IMR-90 (cell line): Measurements from ENCODE around the gene FOXP1. TPM values are rescaled to one million over a fixed set of nuclear protein-coding genes. Genes with fewer than 3 reads are reported as not detected.

Experiments
- ATAC-seq: fragments of 200-7000 bp; cut with Tn5 transposase; 2 replicates; pipeline ENCODE4 v1.9.1; 2020; ENCODE audit warnings: low read depth, mild to moderate bottlenecking, moderate library complexity
- BruUV-seq: library from RNA; stranded (reverse); fragments of 400-500 nt; replicated peaks from 2 replicates; lab custom pipeline; 2021; lab: Mats Ljungman, UMichigan
- CTCF ChIA-PET: fragments of 300-600 bp; formaldehyde crosslinking; extraction: SDS; loops from one replicate; lab custom pipeline; 2021; ENCODE audit warnings: antibody characterized with exemption; lab: Yijun Ruan, JAX
- POLR2A ChIA-PET: fragments of 300-600 bp; sonication (Branson Sonifier 250); formaldehyde crosslinking; loops from one replicate; lab custom pipeline; 2022; ENCODE audit warnings: antibody characterized with exemption; ENCODE audit not compliant: unreplicated experiment; lab: Charles Lee
- DNase-seq: peaks from one replicate; pipeline ENCODE4 v3.0.0; 2013
- H2AFZ ChIP-seq: replicated peaks from 2 replicates; pipeline ENCODE3; 2013; ENCODE audit warnings: low read length, mild to moderate bottlenecking; ENCODE audit not compliant: poor library complexity
- H2AK5ac ChIP-seq: 2 replicates; pipeline ENCODE4 v1.6.1; 2013; ENCODE audit warnings: low read depth, low read length, inconsistent platforms
- H2AK9ac ChIP-seq: replicated peaks from 2 replicates; pipeline ENCODE3; 2013; ENCODE audit warnings: mild to moderate bottlenecking, low read depth, low read length, moderate library complexity; ENCODE audit not compliant: poor library complexity
- H2BK120ac ChIP-seq: 2 replicates; pipeline ENCODE4 v1.6.1; 2013; ENCODE audit warnings: low read depth, low read length, inconsistent platforms
- H2BK15ac ChIP-seq: 3 replicates; pipeline ENCODE4 v1.6.1; 2013; ENCODE audit warnings: low read depth, low read length, inconsistent platforms
- H2BK20ac ChIP-seq: 2 replicates; pipeline ENCODE4 v1.6.1; 2013; ENCODE audit warnings: low read depth, mild to moderate bottlenecking, inconsistent platforms, low read length, moderate library complexity
- H2BK5ac ChIP-seq: 2 replicates; pipeline ENCODE4 v1.6.1; 2013; ENCODE audit warnings: mild to moderate bottlenecking, low read depth, low read length, inconsistent platforms; ENCODE audit not compliant: poor library complexity, severe bottlenecking
- H3K14ac ChIP-seq: replicated peaks from 2 replicates; pipeline ENCODE4 v1.6.1; 2013; ENCODE audit warnings: low read depth, low read length, inconsistent platforms
- H3K18ac ChIP-seq: 2 replicates; pipeline ENCODE4 v1.6.1; 2013; ENCODE audit warnings: low read depth, low read length, control low read depth
- H3K23ac ChIP-seq: 2 replicates; pipeline ENCODE4 v1.6.1; 2013; ENCODE audit warnings: low read depth, low read length, inconsistent platforms
- H3K27ac ChIP-seq: 2 replicates; pipeline ENCODE4 v1.5.1; 2013; ENCODE audit warnings: mild to moderate bottlenecking, control low read depth, low read length; ENCODE audit not compliant: insufficient read depth
- H3K27me3 ChIP-seq: 2 replicates; pipeline ENCODE4 v1.6.1; 2013; ENCODE audit warnings: low read length; ENCODE audit not compliant: control insufficient read depth, insufficient read depth
- H3K36me3 ChIP-seq: 2 replicates; pipeline ENCODE4 v1.6.1; 2013; ENCODE audit warnings: low read length, mixed read lengths; ENCODE audit not compliant: control insufficient read depth, insufficient read depth
- H3K4ac ChIP-seq: 2 replicates; pipeline ENCODE4 v1.6.1; 2013; ENCODE audit warnings: low read depth, low read length, inconsistent platforms
- H3K4me1 ChIP-seq: 2 replicates; pipeline ENCODE4 v1.6.1; 2013; ENCODE audit warnings: low read length, mixed read lengths; ENCODE audit not compliant: control insufficient read depth, insufficient read depth
- H3K4me2 ChIP-seq: 2 replicates; pipeline ENCODE4 v1.6.1; 2013; ENCODE audit warnings: low read depth, mild to moderate bottlenecking, control low read depth, low read length, moderate library complexity
- H3K4me3 ChIP-seq: 2 replicates; pipeline ENCODE4 v1.5.1; 2013; ENCODE audit warnings: low read depth, mild to moderate bottlenecking, control low read depth, low read length, moderate library complexity; ENCODE audit not compliant: insufficient read depth
- H3K56ac ChIP-seq: 2 replicates; pipeline ENCODE4 v1.6.1; 2013; ENCODE audit warnings: low read length, inconsistent platforms; ENCODE audit not compliant: insufficient read depth; ENCODE audit errors: extremely low read depth
- H3K79me1 ChIP-seq, 2 experiments: 2 replicates each; pipeline ENCODE4 v1.6.1; 2013; ENCODE audit warnings: low read length in 2 of 2, inconsistent platforms in 1 of 2, low read depth in 1 of 2
- H3K9ac ChIP-seq: 2 replicates; pipeline ENCODE4 v1.6.1; 2013; ENCODE audit warnings: low read depth, low read length, control low read depth
- H3K9me1 ChIP-seq: 2 replicates; pipeline ENCODE4 v1.6.1; 2013; ENCODE audit warnings: low read length, inconsistent platforms; ENCODE audit not compliant: insufficient read depth
- H3K9me3 ChIP-seq: 2 replicates; pipeline ENCODE4 v1.6.1; 2013; ENCODE audit warnings: low read length; ENCODE audit not compliant: control insufficient read depth, insufficient read depth
- H4K20me1 ChIP-seq: 2 replicates; pipeline ENCODE4 v1.6.1; 2013; ENCODE audit warnings: low read length, inconsistent platforms; ENCODE audit not compliant: insufficient read depth
- H4K5ac ChIP-seq: 2 replicates; pipeline ENCODE4 v1.6.1; 2013; ENCODE audit warnings: mild to moderate bottlenecking, low read depth, low read length, control low read depth
- H4K8ac ChIP-seq, 2 experiments: 2 replicates each; pipeline ENCODE4 v1.6.1; 2013; ENCODE audit warnings: low read depth in 2 of 2, low read length in 2 of 2, control low read depth in 1 of 2, inconsistent platforms in 1 of 2
- H4K91ac ChIP-seq: 2 replicates; pipeline ENCODE4 v1.6.1; 2013; ENCODE audit warnings: low read depth, low read length, inconsistent platforms; ENCODE audit not compliant: insufficient read depth
- BHLHE40 ChIP-seq: fragments of 150-350 bp; IDR thresholded peaks from 2 replicates; pipeline ENCODE4 v1.6.1; 2016; ENCODE audit warnings: mild to moderate bottlenecking, low read depth, low read length
- CEBPB ChIP-seq: IDR thresholded peaks from 2 replicates; pipeline ENCODE4 v1.6.1; 2012; ENCODE audit warnings: low read depth, low read length, improper control_type of control experiment
- CHD1 ChIP-seq: IDR thresholded peaks from 2 replicates; pipeline ENCODE4 v1.6.1; 2012; ENCODE audit warnings: low read depth, low read length, improper control_type of control experiment
- ELK1 ChIP-seq: fragments of 150-350 bp; IDR thresholded peaks from 2 replicates; pipeline ENCODE4 v1.6.1; 2016; ENCODE audit warnings: low read depth, mild to moderate bottlenecking, low read length, moderate library complexity, borderline replicate concordance
- FOS ChIP-seq: fragments of 150-350 bp; IDR thresholded peaks from 2 replicates; pipeline ENCODE4 v1.6.1; 2016; ENCODE audit warnings: low read depth, low read length
- MAFK ChIP-seq: IDR thresholded peaks from 2 replicates; pipeline ENCODE4 v1.6.1; 2012; ENCODE audit warnings: low read depth, low read length, improper control_type of control experiment
- MAZ ChIP-seq: IDR thresholded peaks from 2 replicates; pipeline ENCODE4 v1.6.1; 2012; ENCODE audit warnings: low read depth, mild to moderate bottlenecking, low read length, improper control_type of control experiment, moderate library complexity, borderline replicate concordance
- MXI1 ChIP-seq: IDR thresholded peaks from 2 replicates; pipeline ENCODE4 v1.6.1; 2012; ENCODE audit warnings: low read depth, mild to moderate bottlenecking, low read length, moderate library complexity, borderline replicate concordance
- NFE2L2 ChIP-seq: fragments of 150-350 bp; IDR thresholded peaks from 2 replicates; pipeline ENCODE4 v1.6.1; 2016; ENCODE audit warnings: low read depth, mild to moderate bottlenecking, low read length
- POLR2A ChIP-seq: IDR thresholded peaks from 2 replicates; pipeline ENCODE4 v1.6.1; 2012; ENCODE audit warnings: mild to moderate bottlenecking, low read depth, low read length
- RAD21 ChIP-seq: IDR thresholded peaks from 2 replicates; pipeline ENCODE4 v1.6.1; 2012; ENCODE audit warnings: low read length, improper control_type of control experiment
- RCOR1 ChIP-seq: IDR thresholded peaks from 2 replicates; pipeline ENCODE4 v1.6.1; 2012; ENCODE audit warnings: mild to moderate bottlenecking, low read length, improper control_type of control experiment; ENCODE audit not compliant: insufficient replicate concordance
- RFX5 ChIP-seq: IDR thresholded peaks from 2 replicates; pipeline ENCODE4 v1.8.0; 2012; ENCODE audit warnings: low read depth, mild to moderate bottlenecking, low read length, moderate library complexity
- SMC3 ChIP-seq: fragments of 150-350 bp; IDR thresholded peaks from 2 replicates; pipeline ENCODE4 v1.6.1; 2016; ENCODE audit warnings: low read depth, mild to moderate bottlenecking, antibody characterized with exemption, low read length, moderate library complexity
- USF2 ChIP-seq: fragments of 150-350 bp; IDR thresholded peaks from 2 replicates; pipeline ENCODE4 v1.6.1; 2017; ENCODE audit warnings: mild to moderate bottlenecking, antibody characterized with exemption, low read length, low read depth
- WGBS, 2 experiments: methylation state at CpG; one replicate each; pipeline versions ENCODE4 v1.1.5 to v1.1.7; 2013; ENCODE audit warnings: missing lambda C conversion rate in 2 of 2; ENCODE audit not compliant: insufficient read length in 1 of 2; ENCODE audit errors: extremely low coverage in 2 of 2; 5-methylcytosine and 5-hydroxymethylcytosine counted together
- dilution Hi-C: fragments of 300-500 bp; cut with HindIII; formaldehyde crosslinking; loops from one replicate; pipeline ENCODE4 v1.14.3; 2018; ENCODE audit warnings: low sequenced_read_pairs; ENCODE audit not compliant: unreplicated experiment
- in situ Hi-C: fragments of 300-500 bp; cut with MboI; formaldehyde crosslinking; loops from 3 replicates; pipeline ENCODE4 v1.14.3; 2019; ENCODE audit warnings: low sequenced_read_pairs, inconsistent platforms, mixed read lengths
- intact Hi-C: fragments of 100-400 bp; cut with micrococcal nuclease; formaldehyde crosslinking; loops from 2 replicates; pipeline ENCODE4 v1.10.0; 2022
- polyA plus RNA-seq, 3 experiments: library from polyadenylated mRNA; depleted of rRNA; stranded (reverse); fragments of >200 nt; gene quantifications; 2 replicates each; pipeline ENCODE4 v1.2.3, GENCODE V29; 2012; ENCODE audit warnings: low replicate concordance in 1 of 3
- total RNA-seq: library from RNA; depleted of rRNA; stranded (reverse); fragments of >200 nt; gene quantifications from 2 replicates; pipeline ENCODE4 v1.2.3, GENCODE V29; 2012
- TF ChIP-seq, protein P1 (sequence below): conservative IDR thresholded peaks from 2 replicates; pipeline ENCODE4 v1.5.1; 2012; ENCODE audit warnings: mild to moderate bottlenecking, low read depth, low read length, improper control_type of control experiment

The FOXP1 gene
- total and polyA plus RNA-seq, 2 of the 4 experiments (the other 2 are of a cell fraction), result 37.0 to 132 TPM

GRCh38 chr3:70919091-70919490, 664.4 kb downstream of the FOXP1 start:
- DNase-seq (peak; percentile 20), ATAC-seq (no peak)
- 100% methylated on average over 2 of the region's 7 CpGs; no CpG with 5 or more reads in 1 of the 2 experiments for WGBS, 2 experiments
- Histone ChIP-seq H3K56ac (no peak overlapping the region), H2BK5ac (no peak overlapping the region), H2AK5ac (no peak overlapping the region), H2BK20ac (no peak overlapping the region), H3K14ac (no peak overlapping the region), H4K20me1 (no peaks in the 10 kb centered on the region), H3K4ac (no peak overlapping the region), H2AFZ (no peak overlapping the region), H3K9me1 (no peaks in the 10 kb centered on the region), H3K27me3 (no peaks in the 10 kb centered on the region), H2BK15ac (no peak overlapping the region), H3K4me2 (no peak overlapping the region), H3K23ac (no peak overlapping the region), H3K27ac (no peak overlapping the region), H4K91ac (no peak overlapping the region), H3K18ac (no peak overlapping the region), H2BK120ac (no peak overlapping the region), H3K36me3 (no peaks in the 10 kb centered on the region), H3K9me3 (no peaks in the 10 kb centered on the region), H2AK9ac (no peak overlapping the region), H3K4me1 (no peaks in the 10 kb centered on the region), H3K4me3 (no peak overlapping the region), H4K8ac (no peak overlapping the region), H3K79me1 (no peaks in the 10 kb centered on the region), H3K9ac (no peak overlapping the region), H4K5ac (no peak overlapping the region)
- TF ChIP-seq, protein P1, sequence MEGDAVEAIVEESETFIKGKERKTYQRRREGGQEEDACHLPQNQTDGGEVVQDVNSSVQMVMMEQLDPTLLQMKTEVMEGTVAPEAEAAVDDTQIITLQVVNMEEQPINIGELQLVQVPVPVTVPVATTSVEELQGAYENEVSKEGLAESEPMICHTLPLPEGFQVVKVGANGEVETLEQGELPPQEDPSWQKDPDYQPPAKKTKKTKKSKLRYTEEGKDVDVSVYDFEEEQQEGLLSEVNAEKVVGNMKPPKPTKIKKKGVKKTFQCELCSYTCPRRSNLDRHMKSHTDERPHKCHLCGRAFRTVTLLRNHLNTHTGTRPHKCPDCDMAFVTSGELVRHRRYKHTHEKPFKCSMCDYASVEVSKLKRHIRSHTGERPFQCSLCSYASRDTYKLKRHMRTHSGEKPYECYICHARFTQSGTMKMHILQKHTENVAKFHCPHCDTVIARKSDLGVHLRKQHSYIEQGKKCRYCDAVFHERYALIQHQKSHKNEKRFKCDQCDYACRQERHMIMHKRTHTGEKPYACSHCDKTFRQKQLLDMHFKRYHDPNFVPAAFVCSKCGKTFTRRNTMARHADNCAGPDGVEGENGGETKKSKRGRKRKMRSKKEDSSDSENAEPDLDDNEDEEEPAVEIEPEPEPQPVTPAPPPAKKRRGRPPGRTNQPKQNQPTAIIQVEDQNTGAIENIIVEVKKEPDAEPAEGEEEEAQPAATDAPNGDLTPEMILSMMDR, result no peak
- TF ChIP-seq MXI1 (no peak), CHD1 (no peak), CEBPB (no peak), RAD21 (no peak), MAZ (no peak), NFE2L2 (no peak), USF2 (no peak), FOS (no peak), SMC3 (no peak), BHLHE40 (no peak), RCOR1 (no peak), POLR2A (no peak), RFX5 (no peak), ELK1 (no peak), MAFK (no peak)
- intact Hi-C loops (no loop called here), in situ Hi-C loops (no loop called here), dilution Hi-C loops (no loop called here)
- CTCF ChIA-PET, result no interaction called here
- BruUV-seq, result no TSS peak
- POLR2A ChIA-PET, result no interaction called here
